Measurements from ENCODE around the gene NCAPG2. TPM values are rescaled to one million over a fixed set of nuclear protein-coding genes. Genes with fewer than 3 reads are reported as not detected.

Gene NCAPG2
- total RNA-seq, 1 donor from 2014 or later, result 8.2 TPM

DNA sequence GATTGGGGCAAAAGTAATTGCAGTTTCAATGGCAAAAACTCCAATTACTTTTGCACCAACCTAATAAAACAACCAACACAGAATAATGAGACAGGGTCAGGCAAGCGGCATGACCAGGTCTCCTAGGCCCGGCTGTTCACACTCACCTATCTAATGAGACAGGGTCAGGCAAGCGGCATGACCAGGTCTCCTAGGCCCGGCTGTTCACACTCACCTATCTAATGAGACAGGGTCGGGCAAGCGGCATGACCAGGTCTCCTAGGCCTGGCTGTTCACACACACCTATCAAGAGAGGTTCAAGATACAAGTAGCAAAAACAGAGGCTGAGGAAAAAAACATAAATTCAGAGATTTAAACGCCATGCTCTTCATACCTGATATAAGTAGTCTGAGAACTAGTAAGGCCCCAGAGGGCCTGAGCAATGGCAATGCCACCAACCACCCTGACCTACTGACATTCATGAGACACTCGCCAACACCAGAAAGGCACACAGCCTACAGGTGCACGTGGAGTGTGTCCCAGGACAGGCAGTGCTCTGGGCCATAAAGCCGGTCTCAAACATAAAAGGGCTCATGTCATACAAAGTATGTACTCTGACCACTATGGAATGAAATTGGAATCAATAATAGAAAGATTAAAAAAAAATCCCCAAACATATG, 40.6 kb upstream of the NCAPG2 start:
- Mint-ChIP-seq H3K27ac (no peak overlapping the region), H3K4me1 (no peaks in the 10 kb centered on the region), H3K9me3 (no peaks in the 10 kb centered on the region), H3K4me3 (no peak overlapping the region), H3K36me3 (ENCODE audit: low read depth) (peaks cover 77% of the 10 kb centered on the region), H3K27me3 (no peaks in the 10 kb centered on the region)
- POLR2A ChIA-PET, result no interaction called here
- CTCF ChIA-PET, result no interaction called here
- intact Hi-C loops (cut with micrococcal nuclease), result no loop called here
- no peak for ATAC-seq (ENCODE audit: low read depth)
- TF ChIP-seq, protein P1, sequence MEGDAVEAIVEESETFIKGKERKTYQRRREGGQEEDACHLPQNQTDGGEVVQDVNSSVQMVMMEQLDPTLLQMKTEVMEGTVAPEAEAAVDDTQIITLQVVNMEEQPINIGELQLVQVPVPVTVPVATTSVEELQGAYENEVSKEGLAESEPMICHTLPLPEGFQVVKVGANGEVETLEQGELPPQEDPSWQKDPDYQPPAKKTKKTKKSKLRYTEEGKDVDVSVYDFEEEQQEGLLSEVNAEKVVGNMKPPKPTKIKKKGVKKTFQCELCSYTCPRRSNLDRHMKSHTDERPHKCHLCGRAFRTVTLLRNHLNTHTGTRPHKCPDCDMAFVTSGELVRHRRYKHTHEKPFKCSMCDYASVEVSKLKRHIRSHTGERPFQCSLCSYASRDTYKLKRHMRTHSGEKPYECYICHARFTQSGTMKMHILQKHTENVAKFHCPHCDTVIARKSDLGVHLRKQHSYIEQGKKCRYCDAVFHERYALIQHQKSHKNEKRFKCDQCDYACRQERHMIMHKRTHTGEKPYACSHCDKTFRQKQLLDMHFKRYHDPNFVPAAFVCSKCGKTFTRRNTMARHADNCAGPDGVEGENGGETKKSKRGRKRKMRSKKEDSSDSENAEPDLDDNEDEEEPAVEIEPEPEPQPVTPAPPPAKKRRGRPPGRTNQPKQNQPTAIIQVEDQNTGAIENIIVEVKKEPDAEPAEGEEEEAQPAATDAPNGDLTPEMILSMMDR (IDR thresholded peaks at IDR 0.05), result no peak
- DNase-seq, result no peak

DNA sequence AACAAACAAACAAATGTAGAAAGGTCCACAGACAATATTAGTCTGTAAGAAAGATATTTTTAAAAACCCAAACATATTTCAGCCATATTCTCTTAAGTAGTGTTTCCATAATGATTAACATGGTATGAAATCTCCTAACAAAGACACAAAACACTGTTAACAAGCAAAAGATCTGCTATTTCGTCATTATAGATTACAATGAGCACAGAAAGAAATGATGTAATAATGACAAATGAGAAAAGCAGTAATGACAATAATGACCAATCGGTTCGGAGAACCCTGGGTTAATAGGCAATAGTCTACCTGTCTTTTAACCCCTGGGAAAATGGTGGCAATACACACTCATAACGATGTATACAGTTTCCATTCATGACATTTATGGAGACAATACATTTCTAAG, 39.5 kb upstream of the NCAPG2 start:
- DNase-seq, result no peak
- POLR2A ChIA-PET, result no interaction called here

DNA sequence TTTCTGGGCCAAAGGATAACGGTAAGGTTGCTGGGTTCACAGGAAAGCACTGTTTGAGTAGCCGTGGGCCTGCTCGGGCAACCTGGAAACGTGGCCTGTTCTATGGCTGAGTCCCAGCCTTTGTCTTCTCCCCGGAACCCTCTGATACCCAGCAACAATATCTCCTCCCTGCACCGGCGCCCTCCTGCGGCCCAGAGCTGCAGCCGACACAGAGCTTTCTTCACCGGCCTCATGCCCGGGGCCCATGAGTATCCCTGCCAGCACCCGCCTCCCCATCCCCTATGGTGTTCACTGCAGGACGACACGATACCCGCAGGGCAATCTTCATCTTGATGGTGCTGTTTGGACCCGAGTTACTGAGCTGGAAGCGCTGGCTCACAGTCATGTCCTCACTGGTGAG, 38.6 kb upstream of the NCAPG2 start:
- ChIA-PET POLR2A (no interaction called here), CTCF (no interaction called here)
- TF ChIP-seq, protein P1 (IDR thresholded peaks at IDR 0.05), result no peak
- H3K36me3 Mint-ChIP-seq (ENCODE audit: low read depth), result peaks cover 86% of the 10 kb centered on the region
- ATAC-seq (ENCODE audit: low read depth) (no peak), DNase-seq (no peak)
- no peaks in the 10 kb centered on the region for H3K4me1 Mint-ChIP-seq
- H3K27me3 Mint-ChIP-seq, result no peaks in the 10 kb centered on the region
- intact Hi-C loops (cut with micrococcal nuclease), result no loop called here
- H3K27ac Mint-ChIP-seq, result no peak overlapping the region
- no peaks in the 10 kb centered on the region for H3K9me3 Mint-ChIP-seq
- H3K4me3 Mint-ChIP-seq, result no peak overlapping the region

More for the DNA sequence above, 39.5 kb upstream of the NCAPG2 start:
- H3K4me3 Mint-ChIP-seq, result no peak overlapping the region
- no peak overlapping the region for H3K27ac Mint-ChIP-seq
- no peaks in the 10 kb centered on the region for H3K27me3 Mint-ChIP-seq
- intact Hi-C loops (cut with micrococcal nuclease), result no loop called here
- TF ChIP-seq, protein P1 (IDR thresholded peaks at IDR 0.05), result no peak
- H3K9me3 Mint-ChIP-seq, result no peaks in the 10 kb centered on the region
- CTCF ChIA-PET, result no interaction called here
- H3K36me3 Mint-ChIP-seq (ENCODE audit: low read depth), result peaks cover 80% of the 10 kb centered on the region
- no peak for ATAC-seq (ENCODE audit: low read depth)
- no peaks in the 10 kb centered on the region for H3K4me1 Mint-ChIP-seq

DNA sequence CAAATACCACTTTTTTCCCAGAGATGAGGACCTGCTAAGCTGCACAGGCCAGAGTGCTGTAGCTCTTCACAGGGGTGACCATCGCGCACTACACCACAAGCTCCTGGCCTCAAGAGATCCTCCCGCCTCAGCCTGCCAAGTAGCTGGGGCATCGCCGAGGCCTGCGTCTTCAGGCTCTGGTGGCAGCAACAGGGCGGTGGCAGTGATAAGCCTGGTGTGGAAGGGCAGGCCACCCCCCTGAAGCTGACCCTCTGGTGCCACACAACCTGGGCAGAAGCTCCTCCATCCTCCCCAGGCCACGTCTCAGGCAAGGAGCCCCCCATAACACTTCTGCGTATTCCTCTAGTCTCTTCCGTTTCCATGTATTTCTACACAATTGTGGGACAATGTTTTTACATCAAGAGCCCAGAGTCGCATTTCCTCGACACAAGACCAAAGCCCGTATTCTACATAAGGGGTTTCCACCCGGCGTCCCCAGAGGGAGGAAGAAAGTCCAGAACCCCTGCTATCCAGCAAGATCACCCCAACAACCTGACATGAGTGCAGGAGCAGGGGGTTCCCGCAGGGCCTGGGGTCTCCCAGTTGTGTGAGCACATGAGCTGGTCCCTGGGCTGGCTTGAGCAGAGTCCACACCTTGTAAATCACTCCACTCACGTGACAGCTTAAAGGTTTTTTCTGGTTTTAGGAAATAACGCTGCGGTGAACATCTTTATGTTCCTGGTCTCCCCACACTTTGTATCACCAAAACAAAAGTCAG, 37.6 kb upstream of the NCAPG2 start:
- ChIA-PET CTCF (no interaction called here), POLR2A (no interaction called here)
- ATAC-seq (ENCODE audit: low read depth) (no peak), DNase-seq (no peak)
- intact Hi-C loops (cut with micrococcal nuclease), result no loop called here
- H3K9me3 Mint-ChIP-seq, result no peaks in the 10 kb centered on the region
- H3K27me3 Mint-ChIP-seq, result no peaks in the 10 kb centered on the region
- H3K27ac Mint-ChIP-seq, result no peak overlapping the region
- H3K4me1 Mint-ChIP-seq, result no peaks in the 10 kb centered on the region
- H3K4me3 Mint-ChIP-seq, result no peak overlapping the region
- peaks cover 85% of the 10 kb centered on the region for H3K36me3 Mint-ChIP-seq (ENCODE audit: low read depth)
- TF ChIP-seq, protein P1 (IDR thresholded peaks at IDR 0.05), result no peak

DNA sequence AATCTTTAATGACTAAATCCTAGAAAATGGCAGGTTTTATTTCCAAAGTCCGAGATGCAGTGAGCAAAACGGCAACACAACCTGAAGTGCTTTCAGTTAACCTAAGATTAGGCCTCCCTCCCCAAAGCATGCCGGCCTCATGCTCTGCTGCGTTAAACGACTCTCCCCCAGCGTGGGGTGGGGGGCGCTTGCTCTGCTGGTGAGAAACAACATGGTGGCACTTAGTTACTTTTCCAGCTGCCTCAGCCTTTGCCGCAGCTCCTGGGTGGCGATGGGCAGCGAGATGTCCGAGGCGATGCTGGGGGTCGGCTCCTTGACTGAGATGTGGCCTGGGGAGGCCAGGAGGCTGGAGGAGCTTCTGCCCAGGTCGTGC, 36.7 kb upstream of the NCAPG2 start:
- no peak overlapping the region for H3K4me3 Mint-ChIP-seq
- TF ChIP-seq, protein P1 (IDR thresholded peaks at IDR 0.05), result no peak

More for the DNA sequence above, 36.7 kb upstream of the NCAPG2 start:
- CTCF ChIA-PET, result no interaction called here
- H3K27ac Mint-ChIP-seq, result no peak overlapping the region
- DNase-seq, result no peak
- intact Hi-C loops (cut with micrococcal nuclease), result no loop called here
- peaks cover 84% of the 10 kb centered on the region for H3K36me3 Mint-ChIP-seq (ENCODE audit: low read depth)
- POLR2A ChIA-PET, result no interaction called here
- no peaks in the 10 kb centered on the region for H3K27me3 Mint-ChIP-seq
- no peak for ATAC-seq (ENCODE audit: low read depth)
- no peaks in the 10 kb centered on the region for H3K9me3 Mint-ChIP-seq
- no peaks in the 10 kb centered on the region for H3K4me1 Mint-ChIP-seq
